Erythroblast (primary cell): ENCODE measurements around the gene CDHR1.

ENCODE experiments used
- GATA1 ChIP-seq: IDR thresholded peaks from 2 replicates; pipeline ENCODE4 v1.6.1; 2011; ENCODE audit warnings: low read depth, mild to moderate bottlenecking, control low read depth, low read length, moderate library complexity
- POLR2A ChIP-seq: IDR thresholded peaks from 2 replicates; pipeline ENCODE4 v1.6.1; 2011; ENCODE audit warnings: mild to moderate bottlenecking, low read length

DNA sequence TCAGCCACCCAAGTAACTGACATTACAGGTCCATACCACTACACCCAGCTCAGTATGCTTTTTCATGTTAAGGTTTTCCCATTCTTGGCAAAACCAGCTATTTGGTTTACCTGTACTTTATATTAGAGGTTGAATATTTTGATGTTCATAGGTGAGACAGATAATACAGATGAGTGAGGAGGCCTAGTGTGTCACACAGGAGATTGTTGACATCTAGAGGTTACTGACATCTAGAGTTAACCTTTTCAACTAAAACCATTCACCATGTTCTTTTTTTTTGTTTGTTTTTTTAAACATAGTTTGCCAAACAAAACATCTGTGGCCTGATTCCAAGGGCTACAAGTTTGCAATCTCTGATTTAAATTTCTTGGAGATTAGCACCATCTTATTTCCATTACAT lies 47.0 kb upstream of the CDHR1 start:
- TF ChIP-seq POLR2A (no peak), GATA1 (no peak)
